ENCODE results near the gene MTRF1.

DNA sequence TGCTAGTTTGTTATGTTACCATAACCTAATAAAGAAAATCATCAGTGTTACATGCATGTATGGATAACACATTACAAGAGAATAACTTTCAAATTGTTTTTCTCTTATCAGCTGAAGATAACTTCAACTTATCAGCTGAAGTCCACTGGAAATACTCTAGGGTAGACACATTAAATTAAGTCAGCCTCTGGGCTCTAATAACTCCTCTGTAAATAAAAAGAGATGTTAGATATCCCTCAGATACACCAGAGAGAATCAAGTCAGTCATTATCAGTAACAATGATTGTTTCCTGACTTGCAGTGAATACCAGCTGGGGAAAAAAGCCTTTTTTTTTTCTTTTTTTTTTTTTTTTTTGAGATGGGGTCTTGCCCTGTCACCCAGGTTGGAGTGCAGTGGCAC lies 67.4 kb downstream of the MTRF1 start:
- TF ChIP-seq POLR2AphosphoS5 (IDR thresholded peaks at IDR 0.05; ENCODE audit: borderline replicate concordance, low read depth, low read length): no peak
- no peak for TF ChIP-seq EZH2 (IDR thresholded peaks at IDR 0.05)
